MM.1S (cell line): ENCODE data around the gene HOXA11.

ENCODE experiments used
- DNase-seq: peaks from one replicate; pipeline ENCODE4 v3.0.0-alpha.2; 2015
- H2AFZ ChIP-seq: fragments of 300-600 bp; sonication (generic); 2 replicates; pipeline ENCODE4 v1.6.0; 2016; ENCODE audit warnings: antibody characterized with exemption, low read length
- H3F3A ChIP-seq: fragments of 300-600 bp; sonication (generic); 2 replicates; pipeline ENCODE4 v1.6.1; 2016; ENCODE audit warnings: mild to moderate bottlenecking, antibody characterized with exemption, low read length, moderate library complexity, mixed read lengths; ENCODE audit not compliant: insufficient read depth
- H3K27ac ChIP-seq: fragments of 300-600 bp; sonication (generic); 2 replicates; pipeline ENCODE4 v1.5.1; 2016; ENCODE audit warnings: mild to moderate bottlenecking, low read length
- H3K27me3 ChIP-seq: fragments of 300-600 bp; sonication (generic); replicated peaks from 2 replicates; pipeline ENCODE4 v1.6.0; 2016; ENCODE audit warnings: low read length; ENCODE audit not compliant: insufficient read depth
- H3K36me3 ChIP-seq: fragments of 300-600 bp; sonication (generic); replicated peaks from 2 replicates; pipeline ENCODE4 v1.6.1; 2016; ENCODE audit warnings: mild to moderate bottlenecking, low read length, mixed read lengths; ENCODE audit not compliant: insufficient read depth
- H3K4me1 ChIP-seq: fragments of 300-600 bp; sonication (generic); 2 replicates; pipeline ENCODE4 v1.6.1; 2016; ENCODE audit warnings: low read length, mixed read lengths
- H3K4me2 ChIP-seq: fragments of 300-600 bp; sonication (generic); 2 replicates; pipeline ENCODE4 v1.6.0; 2016; ENCODE audit warnings: low read depth, low read length
- H3K4me3 ChIP-seq: fragments of 300-600 bp; sonication (generic); 2 replicates; pipeline ENCODE4 v1.5.1; 2016; ENCODE audit warnings: low read length, mixed read lengths
- H3K79me2 ChIP-seq: fragments of 300-600 bp; sonication (generic); 2 replicates; pipeline ENCODE4 v1.6.1; 2016; ENCODE audit warnings: mixed run types, low read length, mixed read lengths
- H3K9ac ChIP-seq: fragments of 300-600 bp; sonication (generic); 2 replicates; pipeline ENCODE4 v1.6.1; 2016; ENCODE audit warnings: low read length, mixed read lengths
- H3K9me2 ChIP-seq: fragments of 300-600 bp; sonication (generic); replicated peaks from 2 replicates; pipeline ENCODE4 v1.6.1; 2016; ENCODE audit warnings: mild to moderate bottlenecking, low read length, mixed read lengths; ENCODE audit not compliant: insufficient read depth
- H3K9me3 ChIP-seq: fragments of 300-600 bp; sonication (generic); replicated peaks from 2 replicates; pipeline ENCODE4 v1.6.1; 2016; ENCODE audit warnings: mild to moderate bottlenecking, low read length, mixed read lengths; ENCODE audit not compliant: insufficient read depth
- H4K20me1 ChIP-seq: fragments of 300-600 bp; sonication (generic); 2 replicates; pipeline ENCODE4 v1.6.1; 2016; ENCODE audit warnings: mild to moderate bottlenecking, low read length, moderate library complexity, mixed read lengths; ENCODE audit not compliant: insufficient read depth
- EZH2 ChIP-seq: fragments of 300-600 bp; sonication (generic); optimal IDR thresholded peaks from 2 replicates; pipeline ENCODE3; 2017; ENCODE audit warnings: low read depth, mild to moderate bottlenecking, antibody characterized with exemption, low read length, mixed read lengths
- EZH2phosphoT487 ChIP-seq: fragments of 300-600 bp; sonication (generic); IDR thresholded peaks from 2 replicates; pipeline ENCODE4 v1.6.1; 2018; ENCODE audit warnings: antibody characterized with exemption, low read length
- TF ChIP-seq, protein P1 (sequence below): fragments of 300-600 bp; sonication (generic); IDR thresholded peaks from 2 replicates; pipeline ENCODE4 v1.5.1; 2016; ENCODE audit warnings: antibody characterized with exemption, low read length, mixed read lengths

The HOXA11 gene

DNA sequence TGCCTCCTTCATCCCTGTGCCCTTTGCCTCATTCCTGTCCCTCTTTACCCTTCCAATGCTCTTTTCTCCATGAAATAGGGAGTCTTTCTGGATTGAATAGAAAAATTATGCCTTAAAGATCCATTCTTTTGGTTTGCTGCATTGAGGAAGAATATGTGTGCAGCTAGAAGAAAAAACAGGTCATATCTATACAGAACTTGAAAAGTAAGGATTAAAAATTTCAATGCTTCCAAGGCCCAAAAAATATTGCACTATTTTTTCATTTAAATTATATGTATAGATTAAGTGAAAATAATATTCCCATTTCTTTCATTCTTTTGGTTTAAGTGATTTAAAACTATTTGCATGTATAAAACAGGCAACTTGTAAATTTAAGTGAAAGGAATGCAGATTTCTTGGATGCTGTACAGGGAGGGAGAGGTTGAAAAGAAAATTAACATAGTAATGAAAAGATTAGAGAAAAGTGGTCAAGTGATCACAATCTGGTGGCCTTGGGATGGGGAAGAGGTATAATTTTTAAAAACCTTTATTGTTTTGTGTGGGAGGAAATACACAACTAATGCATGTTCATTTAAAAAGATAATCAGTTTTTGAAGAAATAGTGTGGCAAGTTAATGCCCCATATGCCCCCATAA is 39.0 kb upstream of the HOXA11 start:
- Histone ChIP-seq H3K9me2 (no peaks in the 10 kb centered on the region), H2AFZ (no peak overlapping the region), H3K27ac (no peak overlapping the region), H3K4me1 (no peaks in the 10 kb centered on the region), H3K9ac (no peak overlapping the region), H3F3A (no peaks in the 10 kb centered on the region), H4K20me1 (no peaks in the 10 kb centered on the region), H3K9me3 (no peaks in the 10 kb centered on the region), H3K36me3 (no peaks in the 10 kb centered on the region), H3K79me2 (no peaks in the 10 kb centered on the region), H3K4me3 (no peak overlapping the region), H3K27me3 (no peaks in the 10 kb centered on the region), H3K4me2 (no peak overlapping the region)
- no peak for DNase-seq
- TF ChIP-seq EZH2phosphoT487 (no peak), EZH2 (no peak)
- TF ChIP-seq, protein P1, sequence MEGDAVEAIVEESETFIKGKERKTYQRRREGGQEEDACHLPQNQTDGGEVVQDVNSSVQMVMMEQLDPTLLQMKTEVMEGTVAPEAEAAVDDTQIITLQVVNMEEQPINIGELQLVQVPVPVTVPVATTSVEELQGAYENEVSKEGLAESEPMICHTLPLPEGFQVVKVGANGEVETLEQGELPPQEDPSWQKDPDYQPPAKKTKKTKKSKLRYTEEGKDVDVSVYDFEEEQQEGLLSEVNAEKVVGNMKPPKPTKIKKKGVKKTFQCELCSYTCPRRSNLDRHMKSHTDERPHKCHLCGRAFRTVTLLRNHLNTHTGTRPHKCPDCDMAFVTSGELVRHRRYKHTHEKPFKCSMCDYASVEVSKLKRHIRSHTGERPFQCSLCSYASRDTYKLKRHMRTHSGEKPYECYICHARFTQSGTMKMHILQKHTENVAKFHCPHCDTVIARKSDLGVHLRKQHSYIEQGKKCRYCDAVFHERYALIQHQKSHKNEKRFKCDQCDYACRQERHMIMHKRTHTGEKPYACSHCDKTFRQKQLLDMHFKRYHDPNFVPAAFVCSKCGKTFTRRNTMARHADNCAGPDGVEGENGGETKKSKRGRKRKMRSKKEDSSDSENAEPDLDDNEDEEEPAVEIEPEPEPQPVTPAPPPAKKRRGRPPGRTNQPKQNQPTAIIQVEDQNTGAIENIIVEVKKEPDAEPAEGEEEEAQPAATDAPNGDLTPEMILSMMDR: no peak

DNA sequence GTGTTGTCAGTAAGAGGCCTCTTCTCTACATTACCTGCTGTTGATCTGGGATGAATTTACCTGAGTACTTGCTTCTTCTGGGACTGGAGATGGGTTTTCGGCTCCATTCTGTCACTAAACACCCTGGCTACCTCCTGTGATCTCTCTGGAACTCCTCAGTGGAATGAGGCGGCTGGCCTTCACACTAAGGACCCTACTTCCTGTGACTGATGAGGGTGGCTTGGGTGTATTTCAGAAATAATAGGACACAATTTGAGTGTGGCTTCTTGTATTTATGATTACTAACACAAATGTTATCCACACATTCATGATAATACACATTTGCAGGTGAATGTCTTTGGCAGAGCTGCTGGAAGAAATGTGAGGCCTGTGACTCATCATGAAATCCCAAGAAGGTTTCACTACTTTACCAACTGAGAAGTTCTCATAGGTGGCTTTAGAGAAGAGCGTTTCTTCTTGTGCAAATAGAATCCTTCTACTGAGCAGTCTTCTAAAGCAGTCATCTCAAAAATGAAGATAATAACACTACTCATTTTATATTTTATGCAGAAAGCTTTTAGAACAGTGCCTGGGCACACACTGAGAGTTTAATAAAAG is 36.3 kb upstream of the HOXA11 start:
- Histone ChIP-seq H3K4me2 (no peak overlapping the region), H3K79me2 (no peaks in the 10 kb centered on the region), H3K27me3 (no peaks in the 10 kb centered on the region), H3K27ac (no peak overlapping the region), H2AFZ (no peak overlapping the region), H3K4me1 (no peaks in the 10 kb centered on the region), H3K36me3 (no peaks in the 10 kb centered on the region), H3K4me3 (no peak overlapping the region), H3K9me3 (no peaks in the 10 kb centered on the region), H4K20me1 (no peaks in the 10 kb centered on the region), H3K9ac (no peak overlapping the region), H3K9me2 (no peaks in the 10 kb centered on the region), H3F3A (no peaks in the 10 kb centered on the region)
- TF ChIP-seq, protein P1: no peak
- no peak for TF ChIP-seq EZH2phosphoT487
- TF ChIP-seq EZH2: no peak
- DNase-seq: no peak

DNA sequence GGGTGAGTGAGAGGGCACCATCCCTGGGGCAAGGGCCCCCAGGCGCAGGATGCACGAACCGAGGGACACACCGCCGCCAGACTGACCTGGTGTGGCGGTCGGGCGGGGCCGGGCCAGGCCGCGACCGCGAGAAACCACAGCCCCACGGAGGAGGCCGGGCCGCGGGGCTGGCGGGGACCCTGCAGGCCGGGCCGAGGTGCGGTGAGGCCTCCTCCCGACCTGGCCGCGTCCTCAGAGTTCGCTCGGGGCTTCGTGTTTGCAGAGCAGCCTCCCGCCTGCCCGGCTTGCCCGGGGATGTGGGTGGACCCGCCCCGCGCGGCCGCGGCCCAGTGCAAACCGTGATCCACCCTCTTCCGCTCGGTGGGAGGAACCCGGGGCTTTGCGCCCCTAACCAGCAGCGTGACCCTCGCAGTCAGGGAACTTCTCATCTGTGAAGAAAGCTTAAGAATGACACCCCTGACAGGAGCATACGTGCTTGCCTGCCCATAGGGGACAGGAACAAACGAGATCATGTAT is 35.5 kb upstream of the HOXA11 start:
- Histone ChIP-seq H4K20me1 (no peaks in the 10 kb centered on the region), H3K27ac (no peak overlapping the region)

DNA sequence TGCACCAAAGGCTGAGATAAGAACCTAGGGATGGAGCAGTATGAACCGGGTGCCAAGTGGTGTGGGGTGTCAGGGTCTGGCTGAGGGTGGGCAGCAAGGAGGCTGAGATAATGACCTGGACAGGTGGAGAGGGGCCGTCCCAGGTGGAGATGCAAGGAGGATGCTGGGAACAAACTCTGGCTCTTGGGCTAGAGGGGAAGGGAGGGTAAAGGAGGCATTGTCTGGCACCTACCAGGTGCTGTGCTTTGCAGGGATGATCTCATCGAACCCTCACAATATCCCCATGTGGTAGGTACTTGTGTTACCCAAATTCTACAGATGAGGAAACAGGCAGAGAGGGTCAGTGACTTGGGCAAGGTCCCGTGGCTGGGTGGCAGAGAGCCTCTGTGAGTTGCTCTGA is 34.8 kb upstream of the HOXA11 start:
- no peak overlapping the region for H2AFZ ChIP-seq
- H4K20me1 ChIP-seq: no peaks in the 10 kb centered on the region
- H3K27me3 ChIP-seq: no peaks in the 10 kb centered on the region
- H3K4me1 ChIP-seq: no peaks in the 10 kb centered on the region
- no peaks in the 10 kb centered on the region for H3K9me2 ChIP-seq
- no peak overlapping the region for H3K27ac ChIP-seq
- no peaks in the 10 kb centered on the region for H3K79me2 ChIP-seq
- H3K9me3 ChIP-seq: no peaks in the 10 kb centered on the region
- DNase-seq: no peak
- H3K36me3 ChIP-seq: no peaks in the 10 kb centered on the region
- H3K4me3 ChIP-seq: no peak overlapping the region
- TF ChIP-seq EZH2phosphoT487 (no peak), EZH2 (no peak)
- TF ChIP-seq, protein P1: no peak
- no peaks in the 10 kb centered on the region for H3F3A ChIP-seq
- no peak overlapping the region for H3K4me2 ChIP-seq
- no peak overlapping the region for H3K9ac ChIP-seq

More for the DNA sequence above, 35.5 kb upstream of the HOXA11 start:
- H3K36me3 ChIP-seq: no peaks in the 10 kb centered on the region
- TF ChIP-seq EZH2: no peak
- H3K27me3 ChIP-seq: no peaks in the 10 kb centered on the region
- H3K4me3 ChIP-seq: no peak overlapping the region
- H3F3A ChIP-seq: no peaks in the 10 kb centered on the region
- H3K9me3 ChIP-seq: no peaks in the 10 kb centered on the region
- no peak overlapping the region for H2AFZ ChIP-seq
- no peak for DNase-seq
- H3K9me2 ChIP-seq: no peaks in the 10 kb centered on the region
- no peak overlapping the region for H3K4me2 ChIP-seq
- H3K79me2 ChIP-seq: no peaks in the 10 kb centered on the region
- no peaks in the 10 kb centered on the region for H3K4me1 ChIP-seq
- no peak overlapping the region for H3K9ac ChIP-seq
